Activated T-cell treated with anti-CD3 and anti-CD28 coated beads, Interleukin-2, amount 50 U/mL, for 1 hour (primary cell): ENCODE measurements around the gene PITPNC1.
A peak's percentile ranks its signal among the peaks of the same experiment; 100 is the strongest.
"Not testable (repeated sequence)": the region's sequence is repeated elsewhere in the genome, so short reads cannot be mapped to it uniquely, and the experiment has no call there.

Experiments
- DNase-seq: peaks from one replicate; pipeline ENCODE4 v3.0.0-alpha.2; 2020

PITPNC1 gene

DNA sequence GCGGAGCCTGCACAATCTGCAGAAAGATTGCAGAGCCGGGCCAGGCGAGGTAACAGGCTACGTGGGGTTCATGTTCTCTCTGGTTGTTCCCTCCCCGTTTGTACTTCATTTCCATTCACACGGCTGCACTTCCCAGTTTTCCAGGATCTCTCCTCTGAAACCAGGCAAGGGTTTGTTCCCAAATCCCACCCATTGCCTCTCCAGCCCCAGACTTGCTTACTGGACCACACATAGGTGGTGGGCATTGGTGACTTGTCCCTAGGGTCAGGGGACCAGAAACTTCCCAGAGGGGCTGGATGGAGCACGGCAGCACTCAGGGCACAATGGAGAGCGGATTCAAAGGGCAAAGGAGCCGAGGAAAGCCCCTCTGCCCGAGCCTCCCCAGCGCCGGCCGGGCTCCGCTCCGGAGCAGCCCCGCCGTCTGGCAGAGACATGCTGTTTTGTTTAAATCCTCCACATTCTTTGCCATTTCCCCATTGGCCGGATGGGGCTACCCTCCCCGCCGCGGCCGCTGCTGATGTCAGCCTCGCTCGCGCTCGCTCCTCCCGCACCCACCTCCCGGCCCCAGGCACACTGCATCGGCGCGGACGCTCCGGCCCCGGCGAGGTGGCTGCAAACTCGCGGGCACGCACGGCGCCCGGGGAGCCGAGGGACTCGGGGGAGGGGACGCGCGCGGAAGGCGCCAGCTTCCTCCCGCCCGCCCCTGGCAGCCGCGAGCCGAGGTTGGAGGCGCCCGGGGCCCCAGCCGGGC lies at the start of gene PITPNC1:
PITPNC1 (plus strand) TSS at position 545 of the 751 bp plus-strand sequence.
- peak; percentile 89 for DNase-seq

GRCh38 chr17:67328026-67328425 lies 49.1 kb upstream of the PITPNC1 start:
- DNase-seq, result no peak

GRCh38 chr17:67331381-67332161 lies 45.5 kb upstream of the PITPNC1 start:
- not testable (repeated sequence) for DNase-seq

DNA sequence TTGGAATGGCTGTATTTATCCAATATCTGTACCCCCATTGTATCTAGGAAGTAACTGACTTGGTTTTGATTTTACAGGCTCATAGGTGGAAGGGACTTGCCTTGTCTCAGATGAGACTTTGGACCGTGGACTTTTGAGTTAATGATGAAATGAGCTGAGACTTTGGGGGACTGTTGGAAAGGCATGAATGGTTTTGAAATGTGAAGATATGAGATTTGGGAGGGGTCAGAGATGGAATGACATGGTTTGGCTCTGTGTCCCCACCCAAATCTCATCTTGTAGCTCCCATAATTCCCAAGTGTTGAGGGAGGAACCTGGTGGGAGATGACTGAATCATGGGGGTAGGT lies 44.9 kb upstream of the PITPNC1 start:
- DNase-seq, result not testable (repeated sequence)

GRCh38 chr17:67335245-67335835 lies 41.7 kb upstream of the PITPNC1 start:
- no peak for DNase-seq

DNA sequence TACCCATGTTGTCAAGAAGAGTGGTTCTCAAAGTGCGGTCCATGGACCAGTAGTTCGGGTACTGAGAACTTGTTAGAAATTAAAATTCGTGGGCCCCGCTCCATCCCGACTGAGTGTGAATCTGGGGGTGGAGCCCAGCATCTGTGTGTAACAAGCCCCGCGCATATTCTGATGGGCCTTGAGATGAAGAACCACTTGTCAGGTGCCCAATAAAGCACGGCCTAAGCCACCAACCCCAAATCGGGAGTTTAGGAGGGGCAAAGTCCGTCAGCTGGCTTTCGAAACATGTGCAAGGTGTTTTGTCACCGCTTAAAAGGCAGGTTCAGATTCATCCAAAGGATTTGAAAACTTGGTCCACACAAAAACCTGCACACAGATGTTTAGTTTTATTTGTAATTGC lies 40.2 kb upstream of the PITPNC1 start:
- no peak for DNase-seq

DNA sequence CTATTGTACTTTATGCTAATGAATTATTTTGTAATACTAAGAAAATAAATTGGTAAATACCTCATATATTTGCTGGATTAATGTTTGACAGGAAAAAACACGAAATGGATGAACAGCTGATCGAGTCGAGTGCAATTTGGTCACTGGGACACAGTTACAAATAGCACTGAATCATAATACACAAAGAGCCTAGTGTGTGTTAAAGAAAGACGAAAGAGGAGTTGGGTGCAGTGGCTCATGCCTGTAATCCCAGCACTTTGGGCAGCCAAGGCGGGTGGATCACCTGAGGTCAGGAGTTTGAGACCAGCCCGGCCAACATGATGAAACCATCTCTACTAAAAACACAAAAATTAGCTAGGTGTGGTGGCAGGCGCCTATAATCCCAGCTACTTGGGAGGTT lies 38.7 kb upstream of the PITPNC1 start:
- not testable (repeated sequence) for DNase-seq

GRCh38 chr17:67343237-67343636 lies 33.8 kb upstream of the PITPNC1 start:
- DNase-seq, result no peak

GRCh38 chr17:67347826-67348225 lies 29.3 kb upstream of the PITPNC1 start:
- DNase-seq, result no peak

DNA sequence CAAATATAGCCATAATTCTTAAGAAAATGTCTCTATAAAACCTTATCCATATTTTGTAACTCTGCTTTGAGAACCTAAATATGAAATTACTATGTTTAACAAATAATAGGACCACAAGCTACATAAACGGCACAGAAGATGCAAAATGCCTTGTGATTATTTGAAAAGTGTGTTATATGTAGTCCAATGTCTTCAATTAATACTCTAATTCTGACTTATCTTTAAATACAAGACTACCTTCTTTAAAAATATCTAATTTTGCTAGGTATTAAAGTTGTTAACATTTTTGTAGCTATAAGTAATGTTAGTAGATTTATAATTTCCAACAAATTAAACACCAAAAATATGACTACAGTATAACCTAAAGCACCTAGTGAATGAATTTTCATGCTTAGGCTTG lies 27.7 kb upstream of the PITPNC1 start:
- no peak for DNase-seq

DNA sequence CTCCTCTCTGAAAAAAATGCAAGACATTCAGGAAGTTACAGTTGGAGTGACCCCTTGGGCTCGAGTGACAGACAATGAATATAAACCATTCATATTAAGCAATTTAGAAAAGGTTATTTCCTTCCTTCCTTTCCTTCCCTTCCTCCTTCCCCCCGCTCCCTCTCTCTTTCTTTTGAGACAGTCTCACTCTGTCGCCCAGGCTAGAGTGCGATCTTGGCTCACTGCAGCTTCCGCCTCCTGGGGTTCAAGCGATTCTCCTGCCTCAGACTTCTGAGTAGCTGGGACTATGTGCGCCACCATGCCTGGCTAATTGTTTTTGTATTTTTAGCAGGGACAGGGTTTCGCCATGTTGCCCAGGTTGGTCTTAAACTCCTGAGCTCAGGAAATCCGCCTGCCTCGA lies 23.9 kb upstream of the PITPNC1 start:
- DNase-seq, result no peak

DNA sequence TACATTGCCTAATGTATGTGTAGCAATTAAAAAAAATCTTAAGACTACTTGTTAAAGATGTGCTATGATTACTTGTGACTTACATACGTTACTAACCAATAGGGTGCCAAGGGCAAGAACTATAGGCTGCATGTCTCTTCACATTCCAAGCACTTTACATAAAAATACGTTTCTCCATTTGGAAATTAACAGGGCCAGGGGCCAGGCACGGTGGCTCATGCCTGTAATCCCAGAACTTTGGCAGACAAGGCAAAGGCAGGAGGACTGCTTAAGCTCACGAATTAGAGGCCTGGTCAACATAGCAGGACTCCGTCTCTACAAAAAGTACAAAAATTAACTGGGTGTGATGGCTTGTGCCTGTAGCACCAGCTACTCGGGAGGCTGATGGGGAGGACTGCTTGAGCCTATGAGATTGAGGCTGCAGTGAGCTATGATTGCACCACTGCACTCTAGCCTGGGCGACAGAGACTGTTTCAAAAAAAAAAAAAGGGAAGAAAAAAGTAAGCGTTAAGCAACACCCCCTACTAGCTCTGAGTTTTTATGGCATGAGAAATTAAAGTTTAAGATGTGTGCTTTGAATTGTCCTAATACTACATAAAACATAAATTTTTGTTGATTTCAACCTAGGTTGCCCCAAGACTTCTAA lies 23.0 kb upstream of the PITPNC1 start:
- DNase-seq, result no peak

- no peak for DNase-seq
Observed at GRCh38 chr17:67358612-67359011, 18.5 kb upstream of the PITPNC1 start.

GRCh38 chr17:67359960-67360791 lies 16.9 kb upstream of the PITPNC1 start:
- peak; percentile 41 for DNase-seq

DNA sequence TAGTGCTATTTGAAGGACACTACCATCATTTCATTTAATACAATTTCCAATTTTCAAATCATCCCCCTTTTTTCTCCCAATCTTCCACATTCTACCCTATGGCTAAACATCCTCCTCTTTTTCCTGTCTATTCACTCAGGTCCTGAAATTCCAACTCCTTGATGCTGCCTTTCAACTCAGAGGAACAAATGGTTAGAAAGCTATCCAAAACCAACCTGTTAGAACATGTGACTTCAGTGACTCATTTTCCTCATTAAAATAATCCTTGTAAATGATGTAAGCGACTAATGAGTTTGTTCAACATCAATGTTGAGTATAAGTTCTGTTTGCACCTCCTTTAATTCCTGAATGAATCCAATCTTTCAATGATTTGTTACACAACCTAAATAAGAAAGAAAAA lies 16.2 kb upstream of the PITPNC1 start:
- DNase-seq, result no peak

GRCh38 chr17:67362173-67362572 lies 14.9 kb upstream of the PITPNC1 start:
- no peak for DNase-seq

GRCh38 chr17:67364847-67365737 lies 12.0 kb upstream of the PITPNC1 start:
- DNase-seq, result no peak

DNA sequence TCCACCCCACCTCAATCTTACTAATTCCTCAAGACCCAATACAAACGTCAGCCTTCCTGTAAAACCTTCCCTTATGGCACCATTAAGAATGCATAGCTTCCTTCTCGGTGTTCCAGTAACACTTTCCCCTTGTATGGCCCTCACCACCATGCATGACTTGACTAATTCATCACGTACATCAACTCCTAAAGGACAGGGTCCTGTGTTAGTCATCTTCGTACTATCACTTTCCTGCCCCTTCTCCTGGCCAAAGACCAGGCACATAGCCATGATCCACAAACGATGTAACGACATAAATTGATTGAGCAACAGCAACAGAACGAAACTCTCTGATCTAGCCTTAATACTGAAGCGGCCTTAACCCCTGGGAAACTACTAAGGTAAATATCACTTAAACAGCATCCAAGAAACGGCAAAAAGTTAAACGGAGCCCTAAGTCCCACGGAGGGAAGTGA lies 11.3 kb upstream of the PITPNC1 start:
- DNase-seq, result no peak

- DNase-seq, result peak; percentile 98
Observed at GRCh38 chr17:67366193-67367157, 10.6 kb upstream of the PITPNC1 start, which contains the start of gene PSMD12. Gene PSMD12, minus strand, starts transcription at chr17:67366577. Its CDS starts 58 bp downstream, at chr17:67366519.

DNA sequence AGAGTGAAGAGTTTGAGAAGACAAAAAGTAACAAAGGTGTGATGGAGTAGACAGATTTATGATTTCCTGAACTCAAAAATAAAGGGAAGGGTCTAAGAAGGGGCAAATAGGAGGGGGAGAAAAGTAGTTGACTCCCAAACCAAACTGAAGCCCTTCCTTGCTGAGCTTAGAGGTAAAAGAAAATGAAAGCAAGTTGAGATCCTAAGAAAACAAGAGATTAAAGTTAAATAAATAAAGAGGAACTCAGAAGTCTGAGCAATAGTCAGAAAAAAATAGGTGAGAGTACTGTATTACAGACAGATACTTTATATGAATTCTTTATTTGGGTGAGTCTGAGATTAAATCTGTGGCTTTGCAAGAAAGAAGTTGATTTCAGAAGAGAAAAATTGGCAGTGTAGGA lies 7.4 kb upstream of the PITPNC1 start:
- no peak for DNase-seq
